Suprapubic skin (tissue), 4 donors: ENCODE measurements around the gene NEK6.

Experiments used
- CTCF ChIP-seq, 2 donors: fragments of 200-600 bp in 1 of 2; fragments of 450-650 bp in 1 of 2; sonication (generic) in 1 of 2; IDR thresholded peaks; one replicate each; pipeline ENCODE4 v1.5.1; 2016 to 2019; ENCODE audit warnings: antibody characterized with exemption in 2 of 2, mild to moderate bottlenecking in 1 of 2, moderate library complexity in 1 of 2
- EP300 ChIP-seq: sonication (generic); formaldehyde crosslinking; IDR thresholded peaks from one replicate; pipeline ENCODE4 v1.6.1; 2017; ENCODE audit warnings: antibody characterized with exemption
- POLR2A ChIP-seq, 2 donors: fragments of 450-650 bp; IDR thresholded peaks; one replicate each; pipeline ENCODE4 v1.6.1; 2017; ENCODE audit warnings: antibody characterized with exemption in 2 of 2, mild to moderate bottlenecking in 2 of 2, moderate library complexity in 2 of 2
- POLR2AphosphoS5 ChIP-seq, 3 donors: sonication (generic); formaldehyde crosslinking; IDR thresholded peaks; one replicate each; pipeline ENCODE4 v1.6.1; 2017; ENCODE audit warnings: antibody characterized with exemption in 3 of 3

GRCh38 chr9:124286292-124286931, 28.7 kb downstream of the NEK6 start:
- TF ChIP-seq CTCF (IDR thresholded peaks at IDR 0.05), result no peak
- no peak for TF ChIP-seq POLR2AphosphoS5 (IDR thresholded peaks at IDR 0.05)
- TF ChIP-seq POLR2A (IDR thresholded peaks at IDR 0.05), result no peak
- no peak for TF ChIP-seq EP300
